HepG2 (cell line): Measurements from ENCODE around the gene PDLIM7. TPM values are rescaled to one million over a fixed set of nuclear protein-coding genes. Genes with fewer than 3 reads are reported as not detected.
A peak's percentile ranks its signal among the peaks of the same experiment; 100 is the strongest.

Experiments
- AGO2 ChIP-seq: fragments of 200-400 bp; formaldehyde crosslinking; optimal IDR thresholded peaks from 2 replicates; pipeline ENCODE3; 2017; ENCODE audit warnings: mild to moderate bottlenecking, low read depth, low read length, moderate library complexity
- ARID5B ChIP-seq: IDR thresholded peaks from 2 replicates; pipeline ENCODE4 v1.4.0; 2020; ENCODE audit warnings: mild to moderate bottlenecking, missing genetic modification reagents
- BATF2 ChIP-seq: sonication (generic); formaldehyde crosslinking; IDR thresholded peaks from 2 replicates; pipeline ENCODE4 v1.8.0; 2022; ENCODE audit warnings: mild to moderate bottlenecking, missing genetic modification reagents, moderate library complexity
- CTCF ChIP-seq: sonication (generic); formaldehyde crosslinking; IDR thresholded peaks from 2 replicates; pipeline ENCODE4 v1.5.0; 2020; ENCODE audit warnings: mild to moderate bottlenecking, missing genetic modification reagents, moderate library complexity
- FOSL2 ChIP-seq: sonication (generic); formaldehyde crosslinking; IDR thresholded peaks from 2 replicates; pipeline ENCODE4 v1.4.0; 2020; ENCODE audit warnings: missing genetic modification reagents
- HNF4A ChIP-seq: sonication (generic); formaldehyde crosslinking; IDR thresholded peaks from 2 replicates; pipeline ENCODE4 v1.4.0; 2020; ENCODE audit warnings: missing genetic modification reagents
- JUND ChIP-seq: sonication (generic); formaldehyde crosslinking; IDR thresholded peaks from 2 replicates; pipeline ENCODE4 v1.8.0; 2022; ENCODE audit warnings: mild to moderate bottlenecking, missing genetic modification reagents
- KLF16 ChIP-seq, 2 experiments: sonication (generic) in 1 of 2; formaldehyde crosslinking in 1 of 2; IDR thresholded peaks; 2 replicates each; pipeline versions ENCODE4 v1.6.1 to v1.8.0; 2016 to 2023; ENCODE audit warnings: missing genetic modification reagents in 2 of 2, missing compliant biosample characterization in 1 of 2
- MAX ChIP-seq: IDR thresholded peaks from 2 replicates; pipeline ENCODE4 v1.6.1; 2012; ENCODE audit warnings: inconsistent platforms
- MZF1 ChIP-seq: sonication (generic); formaldehyde crosslinking; IDR thresholded peaks from 2 replicates; pipeline ENCODE4 v1.8.1; 2023; ENCODE audit warnings: mild to moderate bottlenecking, missing genetic modification reagents, borderline replicate concordance
- RARG ChIP-seq: sonication (generic); formaldehyde crosslinking; IDR thresholded peaks from 2 replicates; pipeline ENCODE4 v1.4.0; 2020; ENCODE audit warnings: low read depth, mild to moderate bottlenecking, missing genetic modification reagents
- SALL2 ChIP-seq: sonication (generic); formaldehyde crosslinking; IDR thresholded peaks from 2 replicates; pipeline ENCODE4 v1.8.1; 2023; ENCODE audit warnings: mild to moderate bottlenecking, missing genetic modification reagents, inconsistent platforms
- XRCC5 ChIP-seq: fragments of 200-400 bp; formaldehyde crosslinking; optimal IDR thresholded peaks from 2 replicates; pipeline ENCODE3; 2017; ENCODE audit warnings: mild to moderate bottlenecking, low read length
- ZBTB14 ChIP-seq: sonication (generic); formaldehyde crosslinking; IDR thresholded peaks from 2 replicates; pipeline ENCODE4 v1.4.0; 2020; ENCODE audit warnings: missing genetic modification reagents
- ZNF225 ChIP-seq: sonication (generic); formaldehyde crosslinking; IDR thresholded peaks from 2 replicates; pipeline ENCODE4 v1.4.0; 2020; ENCODE audit warnings: mild to moderate bottlenecking, missing genetic modification reagents
- ZNF232 ChIP-seq: sonication (generic); formaldehyde crosslinking; IDR thresholded peaks from 2 replicates; pipeline ENCODE4 v1.4.0; 2020; ENCODE audit warnings: missing genetic modification reagents, borderline replicate concordance
- ZNF629 ChIP-seq: sonication (generic); formaldehyde crosslinking; conservative IDR thresholded peaks from 2 replicates; pipeline ENCODE4 v1.5.0; 2020; ENCODE audit warnings: missing genetic modification reagents
- ZNF672 ChIP-seq: sonication (generic); formaldehyde crosslinking; IDR thresholded peaks from 2 replicates; pipeline ENCODE4 v1.8.1; 2022; ENCODE audit warnings: missing genetic modification reagents
- ZNF777 ChIP-seq: sonication (generic); formaldehyde crosslinking; IDR thresholded peaks from 2 replicates; pipeline ENCODE4 v1.4.0; 2020; ENCODE audit warnings: missing genetic modification reagents
- ZNF790 ChIP-seq: sonication (generic); formaldehyde crosslinking; IDR thresholded peaks from 2 replicates; pipeline ENCODE4 v1.8.0; 2022; ENCODE audit warnings: missing genetic modification reagents, mild to moderate bottlenecking, borderline replicate concordance
- polyA plus RNA-seq, 8 experiments: library from polyadenylated mRNA; depleted of rRNA in 3 of 8; stranded (reverse) in 7 of 8; unstranded in 1 of 8; fragments of >200 nt; fragmentation: Illumina TruSeq in 4 of 8; extraction: Trizol in 4 of 8; gene quantifications; 2 replicates each; pipeline versions ENCODE4 v1.2.1 to v1.2.3, GENCODE V29; 2011 to 2016; ENCODE audit warnings: low read depth in 4 of 8, missing spikeins in 1 of 8, mixed read lengths in 1 of 8; ENCODE audit not compliant: insufficient read depth in 1 of 8
- total RNA-seq, 5 experiments: library from RNA; depleted of rRNA; stranded (reverse); fragments of >200 nt; fragmentation: Illumina TruSeq; extraction: Trizol; gene quantifications; 2 replicates each; pipeline ENCODE4 v1.2.3, GENCODE V29; 2016; ENCODE audit warnings: low read depth in 1 of 5

Gene PDLIM7
- total and polyA plus RNA-seq, 2 of the 13 experiments (the other 11 are each of a cell fraction or from before 2014, with no cell fraction given): 21.1 to 31.3 TPM

- peak; percentile 45; the same call in 1 of the 2 replicates for TF ChIP-seq ARID5B (CRISPR knock-in tag)
- peak in 1 of 2 experiments; percentile 66; a peak in 2 of 4 replicates for TF ChIP-seq KLF16 (CRISPR knock-in tag; IDR thresholded peaks at IDR 0.05)
- TF ChIP-seq ZNF790 (CRISPR knock-in tag): peak; percentile 82; the same call in 1 of the 2 replicates
- no peak for TF ChIP-seq MAX
- TF ChIP-seq JUND (CRISPR knock-in tag): 0 out of 2 replicates have a peak, but pooled peaks have one; percentile 24
- peak; percentile 27; the same call in 1 of the 2 replicates for TF ChIP-seq ZNF629 (CRISPR knock-in tag)
- TF ChIP-seq BATF2 (CRISPR knock-in tag): no peak
- no peak for TF ChIP-seq RARG (CRISPR knock-in tag)
- TF ChIP-seq HNF4A (CRISPR knock-in tag): peak; percentile 12; the same call in 1 of the 2 replicates
- TF ChIP-seq CTCF (CRISPR knock-in tag): peak; percentile 85
- no peak for TF ChIP-seq MZF1 (CRISPR knock-in tag)
- TF ChIP-seq ZNF777 (CRISPR knock-in tag): no peak; the same call in 1 of the 2 replicates
- 0 out of 2 replicates have a peak, but pooled peaks have one; percentile 4 for TF ChIP-seq SALL2 (CRISPR knock-in tag)
- TF ChIP-seq ZBTB14 (CRISPR knock-in tag): peak; percentile 67
- peak; percentile 10 for TF ChIP-seq AGO2
- TF ChIP-seq XRCC5: peak; percentile 96
- TF ChIP-seq ZNF225 (CRISPR knock-in tag): no peak
- no peak for TF ChIP-seq ZNF672 (CRISPR knock-in tag)
- TF ChIP-seq ZNF232 (CRISPR knock-in tag): no peak
- TF ChIP-seq FOSL2: peak; percentile 61
Observed at GRCh38 chr5:177454397-177455035, 42.9 kb downstream of the PDLIM7 start (continued).
